ENCODE results near the gene EPN3.

The EPN3 gene

DNA sequence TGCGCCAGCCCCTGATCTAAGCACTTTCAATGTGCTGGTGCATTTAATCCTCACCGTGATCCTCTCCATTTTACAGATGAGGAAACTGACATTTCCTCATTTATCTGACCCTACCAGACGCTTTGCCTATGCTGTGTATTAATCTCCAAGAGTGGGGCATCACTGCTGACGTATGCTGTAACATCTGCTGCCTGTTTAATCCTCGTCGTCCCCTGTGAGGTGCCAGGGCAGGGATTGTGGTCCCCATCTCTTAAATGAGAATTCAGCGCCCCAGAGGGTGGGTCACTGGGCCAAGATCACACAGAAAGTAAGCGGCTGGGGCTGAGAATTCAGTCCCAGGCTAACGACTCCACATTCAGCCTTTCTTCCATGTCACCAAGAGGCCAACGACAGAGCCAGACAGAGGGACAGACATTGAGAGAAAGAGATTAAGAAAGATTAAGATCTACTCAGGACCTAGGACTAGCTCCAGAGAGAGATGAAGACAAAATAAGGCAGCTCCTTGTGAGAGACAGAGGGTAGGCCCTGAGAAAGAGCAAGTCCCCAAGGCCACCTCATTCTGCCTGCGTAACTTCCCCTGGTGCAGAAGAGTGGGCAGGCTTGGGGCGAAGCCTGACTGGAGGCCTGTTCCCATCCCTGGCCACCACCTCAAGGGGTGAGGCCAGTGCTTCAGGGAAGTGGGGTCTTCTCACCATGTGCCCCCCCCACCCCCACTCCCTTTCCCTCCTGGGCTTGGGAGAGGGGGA lies 41.5 kb downstream of the EPN3 start:
- TF ChIP-seq CREB1 (IDR thresholded peaks at IDR 0.05; ENCODE audit: low read depth) (no peak), TCF12 (IDR thresholded peaks at IDR 0.05; ENCODE audit: low read depth) (no peak), TAF1 (IDR thresholded peaks at IDR 0.05; ENCODE audit: low read depth) (no peak), ZBTB7A (IDR thresholded peaks at IDR 0.05; ENCODE audit: low read depth) (no peak), NFIC (IDR thresholded peaks at IDR 0.05) (no peak), FOXM1 (IDR thresholded peaks at IDR 0.05; ENCODE audit: borderline replicate concordance, low read depth) (no peak), RAD21 (IDR thresholded peaks at IDR 0.05; ENCODE audit: low read depth) (no peak), YY1 (IDR thresholded peaks at IDR 0.05; ENCODE audit: low read depth) (no peak)
- TF ChIP-seq, protein P1, sequence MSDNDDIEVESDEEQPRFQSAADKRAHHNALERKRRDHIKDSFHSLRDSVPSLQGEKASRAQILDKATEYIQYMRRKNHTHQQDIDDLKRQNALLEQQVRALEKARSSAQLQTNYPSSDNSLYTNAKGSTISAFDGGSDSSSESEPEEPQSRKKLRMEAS (IDR thresholded peaks at IDR 0.05) = no peak

DNA sequence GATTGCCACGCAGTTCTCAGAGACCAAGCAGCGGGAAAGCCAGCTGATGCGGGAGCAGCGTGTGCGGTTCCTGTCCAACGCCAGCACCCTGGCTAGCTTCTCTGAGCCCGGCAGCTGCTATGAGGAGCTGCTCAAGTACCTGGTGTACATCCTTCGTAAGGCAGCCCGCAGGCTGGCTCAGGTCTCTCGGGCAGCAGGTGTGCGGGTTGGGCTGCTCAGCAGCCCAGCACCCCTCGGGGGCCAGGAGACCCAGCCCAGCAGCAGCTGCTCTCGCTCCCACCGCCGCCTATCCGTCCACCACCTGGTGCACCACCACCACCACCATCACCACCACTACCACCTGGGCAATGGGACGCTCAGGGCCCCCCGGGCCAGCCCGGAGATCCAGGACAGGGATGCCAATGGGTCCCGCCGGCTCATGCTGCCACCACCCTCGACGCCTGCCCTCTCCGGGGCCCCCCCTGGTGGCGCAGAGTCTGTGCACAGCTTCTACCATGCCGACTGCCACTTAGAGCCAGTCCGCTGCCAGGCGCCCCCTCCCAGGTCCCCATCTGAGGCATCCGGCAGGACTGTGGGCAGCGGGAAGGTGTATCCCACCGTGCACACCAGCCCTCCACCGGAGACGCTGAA lies 43.2 kb downstream of the EPN3 start:
- TF ChIP-seq TAF1 (IDR thresholded peaks at IDR 0.05; ENCODE audit: low read depth) (no peak), CREB1 (IDR thresholded peaks at IDR 0.05; ENCODE audit: low read depth) (no peak), CEBPB (IDR thresholded peaks at IDR 0.05) (no peak), FOXM1 (IDR thresholded peaks at IDR 0.05; ENCODE audit: borderline replicate concordance, low read depth) (no peak), EGR1 (IDR thresholded peaks at IDR 0.05) (no peak), NFIC (IDR thresholded peaks at IDR 0.05) (no peak), TCF12 (IDR thresholded peaks at IDR 0.05; ENCODE audit: low read depth) (no peak), EP300 (IDR thresholded peaks at IDR 0.05; ENCODE audit: borderline replicate concordance) (no peak), ZBTB7A (IDR thresholded peaks at IDR 0.05; ENCODE audit: low read depth) (no peak), RAD21 (IDR thresholded peaks at IDR 0.05; ENCODE audit: low read depth) (no peak), TEAD4 (IDR thresholded peaks at IDR 0.05) (no peak), YY1 (IDR thresholded peaks at IDR 0.05; ENCODE audit: low read depth) (no peak)
- TF ChIP-seq, protein P2, sequence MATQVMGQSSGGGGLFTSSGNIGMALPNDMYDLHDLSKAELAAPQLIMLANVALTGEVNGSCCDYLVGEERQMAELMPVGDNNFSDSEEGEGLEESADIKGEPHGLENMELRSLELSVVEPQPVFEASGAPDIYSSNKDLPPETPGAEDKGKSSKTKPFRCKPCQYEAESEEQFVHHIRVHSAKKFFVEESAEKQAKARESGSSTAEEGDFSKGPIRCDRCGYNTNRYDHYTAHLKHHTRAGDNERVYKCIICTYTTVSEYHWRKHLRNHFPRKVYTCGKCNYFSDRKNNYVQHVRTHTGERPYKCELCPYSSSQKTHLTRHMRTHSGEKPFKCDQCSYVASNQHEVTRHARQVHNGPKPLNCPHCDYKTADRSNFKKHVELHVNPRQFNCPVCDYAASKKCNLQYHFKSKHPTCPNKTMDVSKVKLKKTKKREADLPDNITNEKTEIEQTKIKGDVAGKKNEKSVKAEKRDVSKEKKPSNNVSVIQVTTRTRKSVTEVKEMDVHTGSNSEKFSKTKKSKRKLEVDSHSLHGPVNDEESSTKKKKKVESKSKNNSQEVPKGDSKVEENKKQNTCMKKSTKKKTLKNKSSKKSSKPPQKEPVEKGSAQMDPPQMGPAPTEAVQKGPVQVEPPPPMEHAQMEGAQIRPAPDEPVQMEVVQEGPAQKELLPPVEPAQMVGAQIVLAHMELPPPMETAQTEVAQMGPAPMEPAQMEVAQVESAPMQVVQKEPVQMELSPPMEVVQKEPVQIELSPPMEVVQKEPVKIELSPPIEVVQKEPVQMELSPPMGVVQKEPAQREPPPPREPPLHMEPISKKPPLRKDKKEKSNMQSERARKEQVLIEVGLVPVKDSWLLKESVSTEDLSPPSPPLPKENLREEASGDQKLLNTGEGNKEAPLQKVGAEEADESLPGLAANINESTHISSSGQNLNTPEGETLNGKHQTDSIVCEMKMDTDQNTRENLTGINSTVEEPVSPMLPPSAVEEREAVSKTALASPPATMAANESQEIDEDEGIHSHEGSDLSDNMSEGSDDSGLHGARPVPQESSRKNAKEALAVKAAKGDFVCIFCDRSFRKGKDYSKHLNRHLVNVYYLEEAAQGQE (IDR thresholded peaks at IDR 0.05; ENCODE audit: low read depth) = no peak
- TF ChIP-seq, protein P1 (IDR thresholded peaks at IDR 0.05) = no peak
- TF ChIP-seq, protein P3, sequence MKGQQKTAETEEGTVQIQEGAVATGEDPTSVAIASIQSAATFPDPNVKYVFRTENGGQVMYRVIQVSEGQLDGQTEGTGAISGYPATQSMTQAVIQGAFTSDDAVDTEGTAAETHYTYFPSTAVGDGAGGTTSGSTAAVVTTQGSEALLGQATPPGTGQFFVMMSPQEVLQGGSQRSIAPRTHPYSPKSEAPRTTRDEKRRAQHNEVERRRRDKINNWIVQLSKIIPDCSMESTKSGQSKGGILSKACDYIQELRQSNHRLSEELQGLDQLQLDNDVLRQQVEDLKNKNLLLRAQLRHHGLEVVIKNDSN (IDR thresholded peaks at IDR 0.05) = no peak

DNA sequence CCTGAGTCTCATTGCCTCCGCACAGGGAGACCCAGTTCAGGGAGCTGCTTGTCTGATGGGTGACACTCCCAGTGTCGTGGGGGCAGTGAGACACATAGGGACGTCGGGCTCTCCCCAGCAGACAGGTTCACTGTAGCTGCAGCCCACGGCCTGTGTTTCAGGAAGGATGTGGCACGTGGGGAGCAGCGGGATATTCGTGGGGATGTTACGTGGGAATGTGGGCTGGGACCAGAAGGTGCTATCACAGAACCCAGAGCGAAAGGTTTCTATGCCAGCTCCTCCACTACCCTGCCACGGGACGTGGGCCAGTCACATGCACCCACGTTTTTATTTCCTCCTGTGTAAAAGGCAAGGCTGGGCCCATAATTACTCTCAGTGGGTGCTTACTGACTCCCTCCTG lies 44.3 kb downstream of the EPN3 start:
- TF ChIP-seq FOXM1 (IDR thresholded peaks at IDR 0.05; ENCODE audit: borderline replicate concordance, low read depth) = no peak
- TF ChIP-seq EP300 (IDR thresholded peaks at IDR 0.05; ENCODE audit: borderline replicate concordance) = no peak
- no peak for TF ChIP-seq YY1 (IDR thresholded peaks at IDR 0.05; ENCODE audit: low read depth)
- no peak for TF ChIP-seq EGR1 (IDR thresholded peaks at IDR 0.05)
- no peak for TF ChIP-seq CREB1 (IDR thresholded peaks at IDR 0.05; ENCODE audit: low read depth)
- no peak for TF ChIP-seq NFIC (IDR thresholded peaks at IDR 0.05)
- TF ChIP-seq, protein P1 (IDR thresholded peaks at IDR 0.05) = no peak
- TF ChIP-seq TEAD4 (IDR thresholded peaks at IDR 0.05) = no peak

DNA sequence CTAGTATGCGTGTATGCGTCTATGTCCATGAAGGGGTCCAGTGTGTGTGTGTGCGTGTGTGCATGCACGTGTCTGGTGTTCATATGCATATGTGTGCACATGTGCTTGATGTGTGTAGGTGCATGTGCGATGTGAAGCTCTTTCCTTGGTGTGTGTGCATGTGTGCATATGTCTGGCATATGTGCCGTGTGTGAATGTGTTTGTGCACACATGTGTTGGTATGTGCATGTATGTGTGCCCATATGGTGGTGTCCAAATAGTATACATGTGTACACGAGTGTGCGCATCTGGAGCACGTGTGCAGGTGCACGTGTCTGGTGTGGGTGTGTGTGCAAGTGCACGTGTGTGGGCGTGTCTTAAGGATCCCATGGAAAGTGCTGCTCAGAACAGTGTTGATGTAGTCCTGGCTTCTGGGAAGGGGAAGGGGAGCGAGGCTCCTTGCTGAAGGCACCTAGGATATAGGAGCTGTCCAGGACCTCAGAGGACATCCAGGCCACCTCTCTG lies 45.0 kb downstream of the EPN3 start:
- TF ChIP-seq, protein P1 (IDR thresholded peaks at IDR 0.05) = no peak
- no peak for TF ChIP-seq TCF12 (IDR thresholded peaks at IDR 0.05; ENCODE audit: low read depth)

DNA sequence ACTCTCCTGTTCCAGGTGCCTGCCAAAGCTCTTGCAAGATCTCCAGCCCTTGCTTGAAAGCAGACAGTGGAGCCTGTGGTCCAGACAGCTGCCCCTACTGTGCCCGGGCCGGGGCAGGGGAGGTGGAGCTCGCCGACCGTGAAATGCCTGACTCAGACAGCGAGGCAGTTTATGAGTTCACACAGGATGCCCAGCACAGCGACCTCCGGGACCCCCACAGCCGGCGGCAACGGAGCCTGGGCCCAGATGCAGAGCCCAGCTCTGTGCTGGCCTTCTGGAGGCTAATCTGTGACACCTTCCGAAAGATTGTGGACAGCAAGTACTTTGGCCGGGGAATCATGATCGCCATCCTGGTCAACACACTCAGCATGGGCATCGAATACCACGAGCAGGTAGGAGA lies 45.6 kb downstream of the EPN3 start:
- TF ChIP-seq, protein P1 (IDR thresholded peaks at IDR 0.05) = no peak
- TF ChIP-seq EGR1 (IDR thresholded peaks at IDR 0.05) = no peak
- TF ChIP-seq, protein P3 (IDR thresholded peaks at IDR 0.05) = no peak
- no peak for TF ChIP-seq RAD21 (IDR thresholded peaks at IDR 0.05; ENCODE audit: low read depth)
- TF ChIP-seq TCF12 (IDR thresholded peaks at IDR 0.05; ENCODE audit: low read depth) = no peak
- no peak for TF ChIP-seq FOXM1 (IDR thresholded peaks at IDR 0.05; ENCODE audit: borderline replicate concordance, low read depth)
- no peak for TF ChIP-seq CEBPB (IDR thresholded peaks at IDR 0.05)

DNA sequence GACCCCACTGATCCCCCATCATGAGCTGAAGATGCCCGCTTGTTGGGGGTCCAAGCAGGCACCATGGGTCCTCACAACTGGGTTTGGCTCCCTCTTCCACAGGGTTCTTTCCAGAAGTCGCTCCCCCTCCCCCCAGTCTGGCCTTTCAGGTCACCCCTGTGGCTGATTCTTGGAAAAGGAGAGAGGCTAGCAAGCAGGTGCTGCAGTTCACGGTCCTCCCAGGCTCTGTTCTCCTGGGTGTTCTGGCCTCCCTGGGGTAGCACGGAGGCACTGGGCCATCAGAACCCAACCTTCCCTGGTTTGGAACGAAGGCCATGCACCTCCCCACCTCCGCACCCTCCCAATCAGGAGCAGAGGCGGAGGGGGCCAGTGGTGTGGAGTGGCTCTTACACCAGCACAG lies 46.9 kb downstream of the EPN3 start:
- TF ChIP-seq ZBTB7A (IDR thresholded peaks at IDR 0.05; ENCODE audit: low read depth) (no peak), CEBPB (IDR thresholded peaks at IDR 0.05) (no peak)

DNA sequence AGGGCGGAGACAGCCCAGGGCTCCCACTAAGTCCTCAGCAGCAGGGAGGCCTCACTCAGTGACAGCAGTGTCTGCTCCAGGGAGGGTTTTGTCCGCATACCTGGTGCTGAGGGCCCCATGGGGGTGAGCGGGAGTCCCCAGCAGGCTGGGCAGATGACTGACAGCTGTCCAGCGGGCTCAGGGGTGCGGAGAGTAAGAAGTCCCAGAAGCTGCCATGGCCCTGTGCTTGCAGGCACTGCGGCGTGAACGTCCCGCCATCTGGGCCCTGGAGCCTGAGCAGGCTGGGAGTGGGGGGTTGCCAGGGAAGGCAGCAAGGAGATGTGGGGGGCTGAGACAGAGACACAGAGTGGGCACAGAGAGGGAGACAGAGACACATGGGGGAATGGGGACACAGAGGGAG lies 48.1 kb downstream of the EPN3 start:
- TF ChIP-seq CREB1 (IDR thresholded peaks at IDR 0.05; ENCODE audit: low read depth) = no peak
- no peak for TF ChIP-seq EP300 (IDR thresholded peaks at IDR 0.05; ENCODE audit: borderline replicate concordance)
- no peak for TF ChIP-seq YY1 (IDR thresholded peaks at IDR 0.05; ENCODE audit: low read depth)
- TF ChIP-seq, protein P1 (IDR thresholded peaks at IDR 0.05) = no peak
- no peak for TF ChIP-seq TCF12 (IDR thresholded peaks at IDR 0.05; ENCODE audit: low read depth)
- no peak for TF ChIP-seq TAF1 (IDR thresholded peaks at IDR 0.05; ENCODE audit: low read depth)
- no peak for TF ChIP-seq RAD21 (IDR thresholded peaks at IDR 0.05; ENCODE audit: low read depth)
- TF ChIP-seq, protein P2 (IDR thresholded peaks at IDR 0.05; ENCODE audit: low read depth) = no peak
- TF ChIP-seq ZBTB7A (IDR thresholded peaks at IDR 0.05; ENCODE audit: low read depth) = no peak
- TF ChIP-seq, protein P3 (IDR thresholded peaks at IDR 0.05) = no peak
- TF ChIP-seq CEBPB (IDR thresholded peaks at IDR 0.05) = no peak
- TF ChIP-seq NFIC (IDR thresholded peaks at IDR 0.05) = no peak
- TF ChIP-seq EGR1 (IDR thresholded peaks at IDR 0.05) = no peak
- TF ChIP-seq TEAD4 (IDR thresholded peaks at IDR 0.05) = no peak

Data from Ishikawa (cell line).